Measurements from ENCODE around the gene ZNF853. TPM values are rescaled to one million over a fixed set of nuclear protein-coding genes. Genes with fewer than 3 reads are reported as not detected.
"Not testable (repeated sequence)": the region's sequence is repeated elsewhere in the genome, so short reads cannot be mapped to it uniquely, and the experiment has no call there.

The ZNF853 gene
- polyA plus RNA-seq, 4 donors, result 0.81 to 3.5 (median 1.5) TPM; not detected in 1

GRCh38 chr7:6655636-6656385 is 40.4 kb downstream of the ZNF853 start:
- WGBS, 3 donors, result 95 to 97% (median 96%) methylated on average over 13 to 17 of the region's 17 CpGs
- H3K27ac ChIP-seq (ENCODE audit: low read depth in 1 of 3, low read length in 2 of 3), result no peak overlapping the region
- no peaks in the 10 kb centered on the region for H3K27me3 ChIP-seq (ENCODE audit: control insufficient read depth in 3 of 3, insufficient read depth in 3 of 3, low read length in 3 of 3)
- no peak overlapping the region for H3K4me3 ChIP-seq (ENCODE audit: low read depth in 1 of 3, low read length in 3 of 3)
- peaks cover 17 to 46% (median 28%) of the 10 kb centered on the region in 3 donors for H3K36me3 ChIP-seq (ENCODE audit: control insufficient read depth in 3 of 3, insufficient read depth in 2 of 3, low read depth in 1 of 3, low read length in 3 of 3)
- FAIRE-seq (no peak), DNase-seq (no peak)
- H3K9me3 ChIP-seq (ENCODE audit: control insufficient read depth in 2 of 2, insufficient read depth in 1 of 2, low read depth in 1 of 2, low read length in 1 of 2), result peaks cover 0 to 21% of the 10 kb centered on the region in 2 donors
- H3K4me1 ChIP-seq (ENCODE audit: control insufficient read depth in 3 of 3, insufficient read depth in 2 of 3, low read depth in 1 of 3, low read length in 2 of 3), result peaks cover 0 to 4% (median 0%) of the 10 kb centered on the region in 3 donors

- Histone ChIP-seq H3K27me3 (ENCODE audit: control insufficient read depth in 3 of 3, insufficient read depth in 3 of 3, low read length in 3 of 3) (no peaks in the 10 kb centered on the region), H3K4me3 (ENCODE audit: low read depth in 1 of 3, low read length in 3 of 3) (no peak overlapping the region), H3K27ac (ENCODE audit: low read depth in 1 of 3, low read length in 2 of 3) (no peak overlapping the region), H3K36me3 (ENCODE audit: control insufficient read depth in 3 of 3, insufficient read depth in 2 of 3, low read depth in 1 of 3, low read length in 3 of 3) (peaks cover 16 to 40% (median 28%) of the 10 kb centered on the region in 3 donors), H3K9me3 (ENCODE audit: control insufficient read depth in 2 of 2, insufficient read depth in 1 of 2, low read depth in 1 of 2, low read length in 1 of 2) (peaks cover 0 to 15% of the 10 kb centered on the region in 2 donors), H3K4me1 (ENCODE audit: control insufficient read depth in 3 of 3, insufficient read depth in 2 of 3, low read depth in 1 of 3, low read length in 2 of 3) (peaks cover 0 to 4% (median 0%) of the 10 kb centered on the region in 3 donors)
- no peak for FAIRE-seq
- 94 to 97% (median 97%) methylated on average over 9 of the region's 9 CpGs for WGBS, 3 donors
- DNase-seq, result no peak
These were observed 41.0 kb downstream of the ZNF853 start for GRCh38 chr7:6656413-6656812.

GRCh38 chr7:6658618-6659345 is 43.4 kb downstream of the ZNF853 start:
- Histone ChIP-seq H3K9me3 (ENCODE audit: control insufficient read depth in 2 of 2, insufficient read depth in 1 of 2, low read depth in 1 of 2, low read length in 1 of 2) (no peaks in the 10 kb centered on the region), H3K27me3 (ENCODE audit: control insufficient read depth in 3 of 3, insufficient read depth in 3 of 3, low read length in 3 of 3) (peaks cover 0 to 1% (median 0%) of the 10 kb centered on the region in 3 donors), H3K4me1 (ENCODE audit: control insufficient read depth in 3 of 3, insufficient read depth in 2 of 3, low read depth in 1 of 3, low read length in 2 of 3) (peaks cover 0 to 4% (median 0%) of the 10 kb centered on the region in 3 donors), H3K4me3 (ENCODE audit: low read depth in 1 of 3, low read length in 3 of 3) (no peak overlapping the region), H3K27ac (ENCODE audit: low read depth in 1 of 3, low read length in 2 of 3) (no peak overlapping the region), H3K36me3 (ENCODE audit: control insufficient read depth in 3 of 3, insufficient read depth in 2 of 3, low read depth in 1 of 3, low read length in 3 of 3) (peaks cover 2 to 24% (median 12%) of the 10 kb centered on the region in 3 donors)
- FAIRE-seq (no peak), DNase-seq (no peak)
- 21 to 30% (median 23%) methylated on average over 11 of the region's 11 CpGs for WGBS, 3 donors

- WGBS, 3 donors, result 94 to 100% (median 96%) methylated on average over 5 to 26 of the region's 34 CpGs
- H3K4me1 ChIP-seq (ENCODE audit: control insufficient read depth in 3 of 3, insufficient read depth in 2 of 3, low read depth in 1 of 3, low read length in 2 of 3); H3K4me3 ChIP-seq (ENCODE audit: low read depth in 1 of 3, low read length in 3 of 3); FAIRE-seq; H3K27ac ChIP-seq (ENCODE audit: low read depth in 1 of 3, low read length in 2 of 3); H3K36me3 ChIP-seq (ENCODE audit: control insufficient read depth in 3 of 3, insufficient read depth in 2 of 3, low read depth in 1 of 3, low read length in 3 of 3); H3K27me3 ChIP-seq (ENCODE audit: control insufficient read depth in 3 of 3, insufficient read depth in 3 of 3, low read length in 3 of 3); DNase-seq: not testable (repeated sequence)
- H3K9me3 ChIP-seq (ENCODE audit: control insufficient read depth in 2 of 2, insufficient read depth in 1 of 2, low read depth in 1 of 2, low read length in 1 of 2), result peaks cover 0 to 47% of the 10 kb centered on the region in 2 donors
These were observed 55.4 kb downstream of the ZNF853 start for GRCh38 chr7:6670851-6671250.

Other genes starting within 250 kb of the ZNF853 start
- gene RAC1, start 241.1 kb upstream of the ZNF853 start, polyA plus RNA-seq, result 100 to 1,000 TPM; 188 to 429 (median 287) TPM
- gene DAGLB, start 167.7 kb upstream of the ZNF853 start, polyA plus RNA-seq, result 10 to 100 TPM in 3 of 4 donors, 1 to 10 TPM in 1; 8.8 to 22.4 (median 19.1) TPM
- gene KDELR2, start 131.5 kb upstream of the ZNF853 start, polyA plus RNA-seq, result 100 to 1,000 TPM in 2 of 4 donors, 10 to 100 TPM in 2; 85.9 to 298 (median 136) TPM
- gene GRID2IP, start 64.1 kb upstream of the ZNF853 start, polyA plus RNA-seq, result under 1 TPM in 3 of 4 donors, not detected in 1; 0.22 to 0.90 (median 0.34) TPM
- 10 to 100 TPM; 34.0 to 67.2 (median 40.0) TPM for gene ZDHHC4, start 38.2 kb upstream of the ZNF853 start, polyA plus RNA-seq
- 10 to 100 TPM; 15.0 to 28.7 (median 16.4) TPM for gene INTS15, start 25.6 kb upstream of the ZNF853 start, polyA plus RNA-seq
- 10 to 100 TPM; 11.6 to 31.4 (median 14.0) TPM for gene ZNF316, start 21.7 kb downstream of the ZNF853 start, polyA plus RNA-seq
- 10 to 100 TPM in 1 of 4 donors, 1 to 10 TPM in 3; 4.5 to 34.5 (median 7.2) TPM for gene ZNF12, start 91.3 kb downstream of the ZNF853 start, polyA plus RNA-seq
- gene RSPH10B2, start 138.5 kb downstream of the ZNF853 start, polyA plus RNA-seq, result 1 to 10 TPM in 1 of 4 donors, under 1 TPM in 2, not detected in 1; 0.06 to 1.4 (median 0.07) TPM
- gene CCZ1B, start 210.7 kb downstream of the ZNF853 start, polyA plus RNA-seq, result 10 to 100 TPM; 20.5 to 50.8 (median 32.3) TPM

All from small intestine (tissue), 7 donors.